Measurements from ENCODE around the gene C4orf17.
"Not testable (repeated sequence)": the region's sequence is repeated elsewhere in the genome, so short reads cannot be mapped to it uniquely, and the experiment has no call there.

C4orf17 gene

DNA sequence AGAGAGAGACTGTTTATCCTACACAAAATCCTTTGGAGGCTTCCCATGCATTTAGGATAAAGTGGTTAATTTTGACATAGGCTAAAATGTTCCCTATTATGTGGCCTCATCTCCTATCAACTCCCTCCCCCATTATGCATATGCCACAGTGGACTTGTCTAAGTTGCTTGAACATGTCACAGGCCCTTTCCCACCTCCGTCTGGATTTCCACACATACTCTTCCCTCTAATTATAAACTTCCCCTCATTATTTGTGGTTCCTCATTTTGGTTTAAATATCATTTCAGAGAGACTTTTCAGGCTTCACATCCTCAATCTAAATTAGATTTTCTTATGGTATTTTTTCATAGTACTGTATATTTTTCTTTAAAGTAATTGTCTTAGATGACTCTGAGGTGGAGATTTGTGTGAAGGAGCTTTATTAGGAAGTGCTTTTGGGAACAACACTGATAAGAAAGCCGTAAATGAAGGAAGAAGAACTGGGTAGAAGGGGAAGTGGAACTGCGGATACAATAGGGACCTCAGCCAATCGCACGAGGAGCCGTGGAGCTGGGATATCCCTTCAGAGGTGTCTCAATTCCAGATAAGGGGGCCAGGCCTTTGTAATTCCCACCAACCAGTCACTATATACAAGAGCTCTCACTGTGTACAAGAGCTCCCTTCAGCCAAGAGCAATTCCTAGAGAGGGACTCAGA, 7.9 kb downstream of the C4orf17 start:
- no peak for TF ChIP-seq ZNF8 (CRISPR knock-in tag; IDR thresholded peaks at IDR 0.05)
- no peak for TF ChIP-seq ZC3H10 (CRISPR knock-in tag; IDR thresholded peaks at IDR 0.05)
- no peak for TF ChIP-seq GLIS3 (CRISPR knock-in tag; IDR thresholded peaks at IDR 0.05)
- no peak for TF ChIP-seq TCF4 (CRISPR knock-in tag; IDR thresholded peaks at IDR 0.05; ENCODE audit: borderline replicate concordance)
- TF ChIP-seq, protein P1, sequence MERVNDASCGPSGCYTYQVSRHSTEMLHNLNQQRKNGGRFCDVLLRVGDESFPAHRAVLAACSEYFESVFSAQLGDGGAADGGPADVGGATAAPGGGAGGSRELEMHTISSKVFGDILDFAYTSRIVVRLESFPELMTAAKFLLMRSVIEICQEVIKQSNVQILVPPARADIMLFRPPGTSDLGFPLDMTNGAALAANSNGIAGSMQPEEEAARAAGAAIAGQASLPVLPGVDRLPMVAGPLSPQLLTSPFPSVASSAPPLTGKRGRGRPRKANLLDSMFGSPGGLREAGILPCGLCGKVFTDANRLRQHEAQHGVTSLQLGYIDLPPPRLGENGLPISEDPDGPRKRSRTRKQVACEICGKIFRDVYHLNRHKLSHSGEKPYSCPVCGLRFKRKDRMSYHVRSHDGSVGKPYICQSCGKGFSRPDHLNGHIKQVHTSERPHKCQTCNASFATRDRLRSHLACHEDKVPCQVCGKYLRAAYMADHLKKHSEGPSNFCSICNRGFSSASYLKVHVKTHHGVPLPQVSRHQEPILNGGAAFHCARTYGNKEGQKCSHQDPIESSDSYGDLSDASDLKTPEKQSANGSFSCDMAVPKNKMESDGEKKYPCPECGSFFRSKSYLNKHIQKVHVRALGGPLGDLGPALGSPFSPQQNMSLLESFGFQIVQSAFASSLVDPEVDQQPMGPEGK (CRISPR knock-in tag; IDR thresholded peaks at IDR 0.05; ENCODE audit: borderline replicate concordance), result no peak
- no peak for TF ChIP-seq SNAI2 (CRISPR knock-in tag; IDR thresholded peaks at IDR 0.05)
- TF ChIP-seq ZFP3 (CRISPR knock-in tag; IDR thresholded peaks at IDR 0.05), result no peak
- TF ChIP-seq BACH2 (CRISPR knock-in tag; IDR thresholded peaks at IDR 0.05; ENCODE audit: borderline replicate concordance), result no peak
- no peak for TF ChIP-seq CSDC2 (CRISPR knock-in tag; IDR thresholded peaks at IDR 0.05)
- TF ChIP-seq ZNF70 (CRISPR knock-in tag; IDR thresholded peaks at IDR 0.05), result no peak
- no peak for ATAC-seq

DNA sequence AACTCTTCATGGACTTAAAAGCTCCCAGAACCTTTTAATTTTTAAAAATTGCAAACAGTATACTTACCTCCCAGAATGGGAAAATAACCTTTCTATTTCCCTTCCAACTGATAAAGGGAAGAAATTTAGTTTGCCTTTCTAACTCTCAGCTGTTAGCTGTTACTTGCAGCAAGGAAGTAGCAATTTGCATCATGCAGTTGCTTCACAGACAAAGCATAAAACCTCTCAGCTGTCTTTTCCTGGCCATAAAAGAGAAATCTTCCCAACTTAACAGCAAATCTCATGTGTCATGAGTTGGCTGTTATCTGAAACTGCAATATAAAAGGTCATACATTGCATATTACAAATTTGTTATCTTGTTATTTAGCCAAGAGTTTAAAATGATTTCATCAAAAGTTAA, 18.4 kb downstream of the C4orf17 start:
- TF ChIP-seq, protein P2, sequence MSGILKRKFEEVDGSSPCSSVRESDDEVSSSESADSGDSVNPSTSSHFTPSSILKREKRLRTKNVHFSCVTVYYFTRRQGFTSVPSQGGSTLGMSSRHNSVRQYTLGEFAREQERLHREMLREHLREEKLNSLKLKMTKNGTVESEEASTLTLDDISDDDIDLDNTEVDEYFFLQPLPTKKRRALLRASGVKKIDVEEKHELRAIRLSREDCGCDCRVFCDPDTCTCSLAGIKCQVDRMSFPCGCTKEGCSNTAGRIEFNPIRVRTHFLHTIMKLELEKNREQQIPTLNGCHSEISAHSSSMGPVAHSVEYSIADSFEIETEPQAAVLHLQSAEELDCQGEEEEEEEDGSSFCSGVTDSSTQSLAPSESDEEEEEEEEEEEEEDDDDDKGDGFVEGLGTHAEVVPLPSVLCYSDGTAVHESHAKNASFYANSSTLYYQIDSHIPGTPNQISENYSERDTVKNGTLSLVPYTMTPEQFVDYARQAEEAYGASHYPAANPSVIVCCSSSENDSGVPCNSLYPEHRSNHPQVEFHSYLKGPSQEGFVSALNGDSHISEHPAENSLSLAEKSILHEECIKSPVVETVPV (CRISPR knock-in tag; IDR thresholded peaks at IDR 0.05), result no peak
- TF ChIP-seq ARNTL (CRISPR knock-in tag; IDR thresholded peaks at IDR 0.05; ENCODE audit: borderline replicate concordance, low read depth) (no peak), ESRRG (CRISPR knock-in tag; IDR thresholded peaks at IDR 0.05) (no peak), CSDC2 (CRISPR knock-in tag; IDR thresholded peaks at IDR 0.05) (no peak), SNAI2 (CRISPR knock-in tag; IDR thresholded peaks at IDR 0.05) (no peak), BACH2 (CRISPR knock-in tag; IDR thresholded peaks at IDR 0.05; ENCODE audit: borderline replicate concordance) (no peak), ZNF565 (CRISPR knock-in tag; conservative IDR thresholded peaks at IDR 0.05; ENCODE audit: low read depth) (no peak), ZNF8 (CRISPR knock-in tag; IDR thresholded peaks at IDR 0.05) (no peak), PPARA (CRISPR knock-in tag; IDR thresholded peaks at IDR 0.05; ENCODE audit: borderline replicate concordance) (no peak), OSR1 (CRISPR knock-in tag; IDR thresholded peaks at IDR 0.05) (no peak), GLIS3 (CRISPR knock-in tag; IDR thresholded peaks at IDR 0.05) (no peak)
- ATAC-seq, result no peak

DNA sequence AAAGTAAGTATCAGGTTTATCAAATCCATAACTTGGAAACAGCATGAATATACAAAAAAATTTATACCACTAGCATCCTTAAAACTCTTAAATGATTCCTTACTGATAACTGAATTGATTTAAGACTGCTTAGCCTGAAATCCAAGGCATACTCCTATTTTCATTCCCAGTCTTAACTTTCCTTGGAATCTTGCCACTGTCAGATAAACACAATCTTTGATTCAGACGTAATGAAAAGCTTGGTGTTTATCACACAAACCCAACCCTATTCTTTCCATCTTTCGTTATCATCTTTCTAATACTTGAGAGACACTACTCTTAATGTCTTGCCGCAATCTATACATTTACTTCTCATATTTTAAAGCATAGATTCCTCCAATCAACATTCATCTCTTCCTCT, 19.1 kb downstream of the C4orf17 start:
- TF ChIP-seq ISL1 (CRISPR knock-in tag; IDR thresholded peaks at IDR 0.05), result no peak
- no peak for TF ChIP-seq CSDC2 (CRISPR knock-in tag; IDR thresholded peaks at IDR 0.05)
- TF ChIP-seq ZFP3 (CRISPR knock-in tag; IDR thresholded peaks at IDR 0.05), result no peak
- ATAC-seq, result no peak

DNA sequence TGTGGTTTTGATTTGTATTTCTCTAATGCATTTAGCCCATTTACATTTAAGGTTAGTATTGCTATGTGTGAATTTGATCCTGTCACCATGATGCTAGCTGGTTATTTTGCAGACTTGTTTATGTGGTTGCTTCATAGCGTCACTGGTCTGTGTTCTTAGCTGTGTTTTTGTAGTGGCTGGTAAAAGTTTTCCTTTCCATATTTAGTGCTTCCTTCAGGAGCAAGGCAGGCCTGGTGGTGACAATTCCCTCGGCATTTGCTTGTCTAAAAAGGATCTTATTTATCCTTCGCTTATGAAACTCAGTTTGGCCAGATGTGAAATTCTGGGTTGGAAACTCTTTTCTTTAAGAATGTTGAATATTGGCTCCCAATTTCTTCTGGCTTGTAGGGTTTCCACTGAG, 23.9 kb downstream of the C4orf17 start:
- not testable (repeated sequence) for ATAC-seq

DNA sequence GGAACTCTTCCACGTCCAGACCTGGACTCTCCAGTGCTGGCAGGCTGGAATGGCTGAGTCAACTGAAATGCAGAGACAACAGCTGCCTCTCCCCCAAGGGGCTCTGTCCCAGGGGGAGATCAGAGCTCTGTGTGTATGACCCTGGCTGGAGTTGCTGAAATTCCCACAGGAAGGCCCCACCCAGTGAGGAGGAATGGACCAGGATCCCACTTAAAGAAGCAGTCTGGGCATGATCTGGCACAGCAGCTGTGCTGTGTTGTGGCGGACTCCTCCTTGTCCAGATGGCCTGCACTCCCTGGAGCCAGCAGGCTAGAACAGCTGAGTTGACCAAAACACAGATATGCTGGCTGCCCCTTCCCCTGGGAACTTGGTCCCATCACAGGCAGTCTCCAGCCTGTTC, 25.4 kb downstream of the C4orf17 start:
- ATAC-seq, result no peak
- TF ChIP-seq, protein P3, sequence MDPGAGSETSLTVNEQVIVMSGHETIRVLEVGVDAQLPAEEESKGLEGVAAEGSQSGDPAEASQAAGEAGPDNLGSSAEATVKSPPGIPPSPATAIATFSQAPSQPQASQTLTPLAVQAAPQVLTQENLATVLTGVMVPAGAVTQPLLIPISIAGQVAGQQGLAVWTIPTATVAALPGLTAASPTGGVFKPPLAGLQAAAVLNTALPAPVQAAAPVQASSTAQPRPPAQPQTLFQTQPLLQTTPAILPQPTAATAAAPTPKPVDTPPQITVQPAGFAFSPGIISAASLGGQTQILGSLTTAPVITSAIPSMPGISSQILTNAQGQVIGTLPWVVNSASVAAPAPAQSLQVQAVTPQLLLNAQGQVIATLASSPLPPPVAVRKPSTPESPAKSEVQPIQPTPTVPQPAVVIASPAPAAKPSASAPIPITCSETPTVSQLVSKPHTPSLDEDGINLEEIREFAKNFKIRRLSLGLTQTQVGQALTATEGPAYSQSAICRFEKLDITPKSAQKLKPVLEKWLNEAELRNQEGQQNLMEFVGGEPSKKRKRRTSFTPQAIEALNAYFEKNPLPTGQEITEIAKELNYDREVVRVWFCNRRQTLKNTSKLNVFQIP (CRISPR knock-in tag; IDR thresholded peaks at IDR 0.05; ENCODE audit: borderline replicate concordance, low read depth), result no peak
- TF ChIP-seq CSDC2 (CRISPR knock-in tag; IDR thresholded peaks at IDR 0.05), result no peak
- TF ChIP-seq ARNTL (CRISPR knock-in tag; IDR thresholded peaks at IDR 0.05; ENCODE audit: borderline replicate concordance, low read depth), result no peak
- TF ChIP-seq, protein P4, sequence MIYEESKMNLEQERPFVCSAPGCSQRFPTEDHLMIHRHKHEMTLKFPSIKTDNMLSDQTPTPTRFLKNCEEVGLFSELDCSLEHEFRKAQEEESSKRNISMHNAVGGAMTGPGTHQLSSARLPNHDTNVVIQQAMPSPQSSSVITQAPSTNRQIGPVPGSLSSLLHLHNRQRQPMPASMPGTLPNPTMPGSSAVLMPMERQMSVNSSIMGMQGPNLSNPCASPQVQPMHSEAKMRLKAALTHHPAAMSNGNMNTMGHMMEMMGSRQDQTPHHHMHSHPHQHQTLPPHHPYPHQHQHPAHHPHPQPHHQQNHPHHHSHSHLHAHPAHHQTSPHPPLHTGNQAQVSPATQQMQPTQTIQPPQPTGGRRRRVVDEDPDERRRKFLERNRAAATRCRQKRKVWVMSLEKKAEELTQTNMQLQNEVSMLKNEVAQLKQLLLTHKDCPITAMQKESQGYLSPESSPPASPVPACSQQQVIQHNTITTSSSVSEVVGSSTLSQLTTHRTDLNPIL (CRISPR knock-in tag; IDR thresholded peaks at IDR 0.05; ENCODE audit: low read depth), result no peak
- TF ChIP-seq TCF4 (CRISPR knock-in tag; IDR thresholded peaks at IDR 0.05; ENCODE audit: borderline replicate concordance), result peak; percentile 25; the same call in 1 of the 2 replicates
